HUES64 (cell line): Measurements from ENCODE around the gene CFAP73.

Experiments
- H3K27ac ChIP-seq: 2 replicates; pipeline ENCODE4 v1.7.0; 2013; ENCODE audit warnings: low read depth, low read length, inconsistent platforms
- H3K27me3 ChIP-seq: 2 replicates; pipeline ENCODE4 v1.6.1; 2013; ENCODE audit warnings: mild to moderate bottlenecking, low read length; ENCODE audit not compliant: insufficient read depth
- H3K36me3 ChIP-seq: 2 replicates; pipeline ENCODE4 v1.6.1; 2013; ENCODE audit warnings: mild to moderate bottlenecking, low read length; ENCODE audit not compliant: insufficient read depth
- H3K4me1 ChIP-seq: 2 replicates; pipeline ENCODE4 v1.6.1; 2013; ENCODE audit warnings: mild to moderate bottlenecking, low read length, moderate library complexity; ENCODE audit not compliant: insufficient read depth
- H3K4me3 ChIP-seq: 2 replicates; pipeline ENCODE4 v1.5.1; 2013; ENCODE audit warnings: mild to moderate bottlenecking, low read length, moderate library complexity
- H3K9ac ChIP-seq: 2 replicates; pipeline ENCODE4 v1.6.1; 2013; ENCODE audit warnings: mild to moderate bottlenecking, low read depth, low read length
- H3K9me3 ChIP-seq: 2 replicates; pipeline ENCODE4 v1.6.1; 2013; ENCODE audit warnings: low read depth, low read length; ENCODE audit not compliant: insufficient read depth
- WGBS: fragments of 150-250, 120-280 bp; methylation state at CpG from one replicate; pipeline ENCODE4 v1.1.7; 2013; ENCODE audit warnings: missing lambda C conversion rate; 5-methylcytosine and 5-hydroxymethylcytosine counted together

CFAP73 gene

DNA sequence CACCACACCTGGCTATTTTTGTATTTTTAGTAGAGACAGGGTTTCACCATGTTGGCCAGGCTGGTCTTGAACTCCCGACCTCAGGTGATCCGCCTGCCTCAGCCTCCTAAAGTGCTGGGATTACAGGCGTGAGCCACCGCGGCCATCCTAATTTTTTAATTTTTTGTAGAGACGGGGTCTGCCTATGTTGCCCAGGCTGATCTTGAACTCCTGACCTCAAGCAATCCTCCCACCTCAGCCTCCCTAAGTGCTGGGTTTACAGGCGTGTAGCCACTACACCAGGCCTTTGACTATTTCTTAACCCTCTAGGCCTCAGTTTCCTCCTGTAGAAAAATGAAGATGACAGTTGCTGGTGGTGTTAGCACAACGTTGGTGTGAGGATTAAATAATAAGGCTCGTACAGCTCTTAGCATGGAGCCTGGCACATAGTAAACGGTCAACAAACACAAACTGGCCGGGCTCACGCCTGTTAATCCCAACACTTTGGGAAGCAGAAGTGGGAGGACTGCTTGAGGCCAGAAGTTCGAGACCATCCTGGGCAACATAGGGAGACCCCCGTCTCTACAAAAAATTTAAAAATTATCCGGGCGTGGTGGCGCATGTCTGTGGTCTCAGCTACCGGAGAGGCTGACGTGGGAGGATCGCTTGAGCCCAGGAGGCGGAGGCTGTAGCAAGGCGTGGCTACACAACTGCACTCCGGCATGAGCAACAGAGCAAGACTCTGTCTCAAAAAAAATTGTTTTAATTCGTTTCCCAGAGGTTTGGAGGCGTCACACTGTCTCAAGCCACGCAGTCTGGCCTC, 34.8 kb downstream of the CFAP73 start:
- Histone ChIP-seq H3K9me3 (no peaks in the 10 kb centered on the region), H3K36me3 (peaks cover 41% of the 10 kb centered on the region), H3K4me3 (peak overlapping the region; percentile 78), H3K9ac (peak overlapping the region; percentile 94), H3K27ac (no peak overlapping the region), H3K4me1 (no peaks in the 10 kb centered on the region; the same call in 1 of the 2 replicates), H3K27me3 (no peaks in the 10 kb centered on the region)
- WGBS: 38% methylated on average over 26 of the region's 26 CpGs

DNA sequence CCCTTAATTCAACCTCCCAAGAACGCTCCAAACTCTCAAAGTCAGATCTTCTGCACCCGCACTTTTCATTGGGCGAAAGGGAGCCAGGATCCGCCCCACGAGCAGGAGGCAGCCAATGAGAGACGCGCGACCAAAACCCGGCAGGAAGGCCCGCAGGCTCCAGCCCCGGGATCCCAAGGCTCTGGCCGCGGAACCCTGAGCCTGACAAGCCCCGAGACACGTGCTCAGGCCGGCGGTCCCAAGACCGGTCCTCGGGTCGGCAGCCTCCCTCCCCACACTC, 35.3 kb downstream of the CFAP73 start:
- H3K9me3 ChIP-seq: no peaks in the 10 kb centered on the region
- WGBS: under 1% methylated on average over 20 of the region's 20 CpGs
- H3K4me1 ChIP-seq: no peaks in the 10 kb centered on the region; the same call in 1 of the 2 replicates
- H3K9ac ChIP-seq: peak overlapping the region; percentile 94
- peaks cover 39% of the 10 kb centered on the region for H3K36me3 ChIP-seq
- H3K4me3 ChIP-seq: peak overlapping the region; percentile 78
- no peaks in the 10 kb centered on the region for H3K27me3 ChIP-seq
- peak overlapping the region; percentile 83 for H3K27ac ChIP-seq

DNA sequence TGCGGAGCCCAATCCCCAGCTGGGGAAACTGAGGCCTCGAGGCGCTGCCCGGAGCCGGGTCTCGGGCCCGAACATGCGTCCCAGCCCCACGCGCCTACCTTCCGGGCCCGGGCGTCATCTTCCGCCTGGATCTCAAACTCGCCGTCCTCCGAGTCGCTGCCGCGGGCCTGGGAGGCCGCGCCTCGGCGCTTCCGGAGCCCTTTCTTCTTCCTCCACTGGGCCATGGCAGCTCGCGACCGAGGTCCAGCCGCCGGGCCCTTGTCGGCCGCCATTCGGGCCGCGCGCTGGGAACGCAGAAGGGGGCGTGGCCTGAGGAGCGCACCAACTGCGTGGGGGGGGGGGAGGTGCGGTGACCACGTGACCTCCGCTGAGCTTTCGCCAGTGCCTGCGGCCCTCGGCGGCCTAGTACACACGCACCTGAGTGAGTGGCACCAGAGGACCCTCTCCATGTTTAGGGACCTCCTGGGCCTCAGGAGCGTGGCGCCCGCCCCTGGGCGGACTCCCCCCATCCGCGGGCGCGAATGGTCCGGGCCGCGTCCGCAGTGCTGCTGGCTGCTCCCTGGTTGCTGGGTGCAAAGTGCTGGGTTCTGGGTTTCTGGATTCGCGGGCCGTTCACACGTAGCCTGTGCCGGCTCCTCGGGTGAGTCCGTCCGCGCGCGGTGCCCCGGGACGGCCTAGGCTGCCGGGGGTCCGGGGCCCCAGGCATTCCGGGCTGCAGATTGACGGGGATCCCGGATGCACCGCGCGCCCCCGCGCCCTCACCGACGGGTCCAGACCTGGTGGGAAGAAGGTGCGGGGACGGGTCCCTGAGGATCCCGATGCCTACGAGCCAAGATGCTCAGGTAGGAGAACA, 35.9 kb downstream of the CFAP73 start, which contains the start of the genes DDX54 and RITA1:
Gene DDX54 (minus strand): TSS at position 299 of the 853 bp plus-strand sequence. CDS start 27 bp downstream, at position 272.
Gene RITA1 (plus strand): TSS at position 542 of the 853 bp plus-strand sequence. CDS start 1,026 bp downstream, outside the sequence.
- under 1% methylated on average over 89 of the region's 89 CpGs for WGBS
- Histone ChIP-seq H3K27me3 (no peaks in the 10 kb centered on the region), H3K9me3 (no peaks in the 10 kb centered on the region), H3K4me1 (no peaks in the 10 kb centered on the region; the same call in 1 of the 2 replicates), H3K36me3 (peaks cover 36% of the 10 kb centered on the region), H3K4me3 (peak within 1 kb of the TSS; percentile 78), H3K9ac (peak within 1 kb of the TSS; percentile 94), H3K27ac (peak within 1 kb of the TSS; percentile 83)

DNA sequence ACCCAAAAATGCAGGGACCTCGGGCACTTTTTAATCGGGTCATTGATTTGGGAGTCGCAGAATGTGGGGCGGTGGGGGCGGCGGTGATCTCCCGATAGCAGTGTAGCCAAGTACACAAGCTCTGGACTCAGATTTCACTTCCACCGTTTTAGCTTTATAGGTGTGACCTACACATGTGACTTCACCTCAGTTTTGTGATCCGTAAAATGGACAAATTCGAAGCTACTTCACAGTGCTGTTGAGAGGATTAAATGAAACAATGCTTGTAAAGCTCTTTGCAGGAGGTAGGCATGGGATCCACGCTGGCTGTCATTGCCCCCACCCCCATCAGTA, 36.5 kb downstream of the CFAP73 start:
- peaks cover 35% of the 10 kb centered on the region for H3K36me3 ChIP-seq
- H3K27ac ChIP-seq: peak overlapping the region; percentile 83; the same call in 1 of the 2 replicates
- H3K4me3 ChIP-seq: peak overlapping the region; percentile 78
- no peaks in the 10 kb centered on the region for H3K9me3 ChIP-seq
- peak overlapping the region; percentile 94 for H3K9ac ChIP-seq
- 8% methylated on average over 10 of the region's 11 CpGs for WGBS
- no peaks in the 10 kb centered on the region; the same call in 1 of the 2 replicates for H3K4me1 ChIP-seq
- H3K27me3 ChIP-seq: no peaks in the 10 kb centered on the region

DNA sequence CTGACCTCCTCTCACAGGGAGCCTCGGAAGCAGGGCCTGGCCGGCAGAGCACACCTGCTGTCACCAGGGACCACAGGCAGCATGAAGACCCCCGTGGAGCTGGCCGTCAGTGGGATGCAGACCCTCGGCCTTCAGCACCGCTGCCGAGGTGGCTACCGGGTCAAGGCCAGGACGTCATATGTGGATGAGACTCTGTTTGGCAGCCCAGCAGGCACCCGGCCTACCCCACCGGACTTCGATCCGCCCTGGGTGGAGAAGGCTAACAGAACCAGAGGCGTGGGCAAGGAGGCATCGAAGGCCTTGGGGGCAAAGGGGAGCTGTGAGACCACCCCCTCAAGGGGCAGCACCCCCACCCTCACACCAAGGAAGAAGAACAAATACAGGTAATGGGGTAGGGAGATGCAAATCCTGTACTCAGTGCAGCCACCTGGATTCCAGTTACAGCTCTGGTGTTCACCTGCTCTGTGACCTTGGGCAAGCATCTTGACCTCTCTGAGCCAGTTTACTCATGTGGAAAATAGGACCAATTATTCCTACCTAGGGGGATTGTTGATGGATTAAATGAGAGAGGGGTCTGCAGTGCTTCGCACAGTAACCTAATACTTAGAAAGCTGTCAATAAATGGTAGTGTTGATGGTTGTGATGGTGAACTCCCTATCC, 37.3 kb downstream of the CFAP73 start:
- no peaks in the 10 kb centered on the region for H3K9me3 ChIP-seq
- H3K27me3 ChIP-seq: no peaks in the 10 kb centered on the region
- 88% methylated on average over 16 of the region's 16 CpGs for WGBS
- no peak overlapping the region for H3K9ac ChIP-seq
- H3K4me3 ChIP-seq: peak overlapping the region; percentile 78; the same call in 1 of the 2 replicates
- H3K36me3 ChIP-seq: peaks cover 42% of the 10 kb centered on the region
- H3K27ac ChIP-seq: no peak overlapping the region
- no peaks in the 10 kb centered on the region; the same call in 1 of the 2 replicates for H3K4me1 ChIP-seq

DNA sequence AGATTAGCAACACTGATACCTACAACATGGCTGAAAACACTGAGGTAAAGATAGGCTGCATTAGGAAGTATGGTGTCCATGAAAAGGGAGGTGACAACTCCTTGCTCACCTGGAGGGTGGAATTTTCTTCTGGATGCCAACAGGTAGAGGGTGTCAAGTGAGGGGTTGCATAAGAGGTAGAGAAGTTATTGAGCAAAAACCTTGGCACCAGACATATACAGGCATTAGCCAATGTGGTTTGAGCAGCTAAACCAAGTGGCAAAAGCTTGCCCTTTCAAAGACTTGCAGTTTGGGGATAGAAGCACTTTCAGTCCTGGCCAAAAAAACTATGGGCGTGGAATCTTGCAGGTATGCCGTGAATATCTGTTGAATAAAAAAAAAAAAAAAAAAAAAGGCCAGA, 39.8 kb downstream of the CFAP73 start:
- H3K9ac ChIP-seq: no peak overlapping the region
- peaks cover 38% of the 10 kb centered on the region for H3K36me3 ChIP-seq
- no peak overlapping the region for H3K4me3 ChIP-seq
- H3K9me3 ChIP-seq: no peaks in the 10 kb centered on the region
- no peaks in the 10 kb centered on the region for H3K27me3 ChIP-seq
- H3K4me1 ChIP-seq: no peaks in the 10 kb centered on the region; the same call in 1 of the 2 replicates
- 96% methylated on average over 2 of the region's 2 CpGs for WGBS
- no peak overlapping the region for H3K27ac ChIP-seq

DNA sequence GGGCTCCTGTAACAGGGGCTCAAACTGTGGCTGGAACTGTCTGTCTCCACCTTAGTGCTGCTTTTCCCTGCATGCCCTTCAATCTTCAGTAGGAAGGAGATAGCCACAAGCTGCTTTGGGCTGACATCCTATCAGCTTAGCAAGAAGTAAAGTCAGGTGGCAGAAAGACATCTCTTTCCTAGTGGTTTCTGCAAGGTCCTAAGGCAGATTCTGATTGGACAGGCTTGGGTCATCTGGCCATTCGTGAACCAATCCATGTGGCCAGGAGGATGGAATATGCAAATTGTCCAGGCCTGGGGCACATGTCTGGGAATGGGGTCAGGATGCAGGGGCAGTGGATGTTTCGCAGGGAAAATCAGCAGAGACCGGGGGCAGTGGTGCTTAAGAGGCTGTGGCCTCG, 41.2 kb downstream of the CFAP73 start:
- no peak overlapping the region for H3K9ac ChIP-seq
- 93% methylated on average over 4 of the region's 4 CpGs for WGBS
- no peak overlapping the region for H3K4me3 ChIP-seq
- H3K36me3 ChIP-seq: peaks cover 38% of the 10 kb centered on the region
- H3K27ac ChIP-seq: no peak overlapping the region
- no peaks in the 10 kb centered on the region for H3K27me3 ChIP-seq
- no peaks in the 10 kb centered on the region for H3K9me3 ChIP-seq
- H3K4me1 ChIP-seq: peaks cover 5% of the 10 kb centered on the region; the same call in 1 of the 2 replicates

DNA sequence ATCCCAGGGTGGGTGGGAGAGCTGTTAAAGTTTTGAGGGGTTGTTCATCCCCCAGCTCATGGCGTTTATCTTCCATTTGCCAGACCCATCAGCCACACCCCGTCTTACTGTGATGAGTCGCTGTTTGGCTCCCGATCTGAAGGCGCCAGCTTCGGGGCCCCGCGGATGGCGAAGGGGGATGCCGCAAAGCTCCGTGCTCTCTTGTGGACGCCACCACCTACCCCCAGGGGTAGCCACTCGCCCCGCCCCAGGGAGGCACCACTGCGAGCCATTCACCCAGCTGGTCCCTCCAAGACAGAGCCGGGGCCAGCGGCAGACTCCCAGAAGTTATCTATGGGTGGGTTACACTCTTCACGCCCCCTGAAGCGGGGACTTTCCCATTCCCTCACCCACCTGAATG, 41.7 kb downstream of the CFAP73 start:
- H3K27ac ChIP-seq: no peak overlapping the region
- WGBS: 97% methylated on average over 19 of the region's 19 CpGs
- peaks cover 5% of the 10 kb centered on the region; the same call in 1 of the 2 replicates for H3K4me1 ChIP-seq
- H3K36me3 ChIP-seq: peaks cover 38% of the 10 kb centered on the region
- no peaks in the 10 kb centered on the region for H3K27me3 ChIP-seq
- H3K9ac ChIP-seq: no peak overlapping the region
- no peaks in the 10 kb centered on the region for H3K9me3 ChIP-seq
- H3K4me3 ChIP-seq: no peak overlapping the region

DNA sequence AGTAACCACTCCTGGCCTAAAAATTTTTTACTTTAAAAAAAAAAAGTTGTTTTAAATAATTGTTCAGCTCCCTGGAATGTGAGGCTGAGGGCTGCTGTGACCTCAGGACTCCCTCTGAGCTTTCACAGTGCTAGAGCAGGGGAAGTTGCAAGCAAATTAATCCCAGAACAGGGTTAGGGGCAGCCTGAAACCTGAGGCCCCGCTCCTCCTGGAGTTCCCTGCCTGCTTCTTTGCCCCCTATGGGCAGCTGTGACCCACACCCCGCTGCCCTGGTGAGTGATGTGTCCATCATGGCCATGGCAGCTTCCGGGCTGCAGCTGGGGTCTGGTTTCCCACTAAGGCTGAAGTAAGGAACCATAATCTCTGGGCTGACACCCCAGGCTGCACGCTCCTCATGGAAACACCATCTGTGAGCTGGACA, 45.5 kb downstream of the CFAP73 start:
- WGBS: 84% methylated on average over 4 of the region's 4 CpGs
- H3K4me3 ChIP-seq: no peak overlapping the region
- peaks cover 20% of the 10 kb centered on the region for H3K36me3 ChIP-seq
- no peaks in the 10 kb centered on the region for H3K27me3 ChIP-seq
- H3K4me1 ChIP-seq: peaks cover 5% of the 10 kb centered on the region; the same call in 1 of the 2 replicates
- H3K9ac ChIP-seq: no peak overlapping the region
- H3K9me3 ChIP-seq: no peaks in the 10 kb centered on the region
- H3K27ac ChIP-seq: no peak overlapping the region

DNA sequence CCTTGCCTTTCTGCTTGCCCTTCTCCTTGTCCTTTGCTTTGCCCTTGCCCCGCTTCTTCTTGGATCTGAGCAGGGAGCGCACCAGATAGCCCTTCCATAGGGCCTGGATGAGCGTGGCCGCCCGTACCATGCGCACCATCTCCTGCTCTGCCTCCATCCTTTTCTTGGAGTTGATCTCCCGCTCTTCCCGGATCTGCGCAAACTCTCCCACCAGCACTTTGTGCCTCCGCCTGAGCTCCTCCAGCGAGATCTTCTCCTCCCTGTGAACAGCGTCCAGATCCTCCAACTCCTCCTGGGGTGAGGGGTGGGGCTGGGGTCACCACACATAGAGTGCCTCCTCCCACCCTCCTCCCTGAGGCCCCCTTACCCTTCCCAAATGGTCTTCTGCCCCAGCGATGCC, 46.1 kb downstream of the CFAP73 start:
- Histone ChIP-seq H3K4me3 (no peak overlapping the region), H3K27ac (no peak overlapping the region), H3K9me3 (no peaks in the 10 kb centered on the region), H3K4me1 (peaks cover 5% of the 10 kb centered on the region; the same call in 1 of the 2 replicates), H3K27me3 (no peaks in the 10 kb centered on the region), H3K9ac (no peak overlapping the region), H3K36me3 (peaks cover 15% of the 10 kb centered on the region)
- WGBS: 90% methylated on average over 13 of the region's 13 CpGs
